Omental fat pad (tissue), 4 donors: ENCODE results near the gene HS3ST2. TPM values are rescaled to one million over a fixed set of nuclear protein-coding genes. Genes with fewer than 3 reads are reported as not detected.
"Not testable (repeated sequence)": the region's sequence is repeated elsewhere in the genome, so short reads cannot be mapped to it uniquely, and the experiment has no call there.

ENCODE experiments used
- ATAC-seq: fragments of 150-250 bp; one replicate; pipeline ENCODE4 v1.9.1; 2016; ENCODE audit warnings: mild to moderate bottlenecking, moderate library complexity; ENCODE audit not compliant: low FRiP score
- DNase-seq: peaks from one replicate; pipeline ENCODE4 v3.0.0-alpha.2; 2019; ENCODE audit warnings: low spot score
- total RNA-seq, 4 donors: library from RNA; depleted of rRNA; stranded (reverse); fragments of >200 nt; gene quantifications; one replicate each; pipeline ENCODE4 v1.1.0, GENCODE V29; 2016
- TF ChIP-seq, protein P1 (sequence below), 3 donors: fragments of 450-650 bp; IDR thresholded peaks; one replicate each; pipeline ENCODE4 v1.5.1; 2016 to 2017; ENCODE audit warnings: antibody characterized with exemption in 3 of 3, mild to moderate bottlenecking in 3 of 3, moderate library complexity in 2 of 3

Gene HS3ST2
- total RNA-seq, 4 donors from 2014 or later: 1.7 to 3.6 (median 2.5) TPM

DNA sequence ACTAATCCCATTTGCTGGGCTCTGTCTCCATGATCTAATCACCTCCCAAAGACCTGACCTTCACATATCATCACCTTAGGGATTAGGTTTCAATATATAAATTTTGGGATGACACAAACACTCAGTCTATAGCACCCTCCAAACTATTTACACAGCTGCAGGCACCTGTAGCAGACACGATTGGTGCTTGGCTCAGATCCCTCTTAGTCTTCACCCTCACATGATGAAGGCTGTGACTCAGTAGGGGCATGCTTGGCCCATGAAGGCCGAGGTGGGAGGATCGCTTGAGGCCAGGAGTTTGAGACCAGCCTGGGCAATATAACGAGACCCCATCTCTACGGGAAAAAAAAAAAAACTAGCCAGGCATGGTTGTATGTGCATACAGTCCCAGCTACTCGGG is 73.5 kb downstream of the HS3ST2 start:
- ATAC-seq: no peak
- no peak for DNase-seq
- TF ChIP-seq, protein P1, sequence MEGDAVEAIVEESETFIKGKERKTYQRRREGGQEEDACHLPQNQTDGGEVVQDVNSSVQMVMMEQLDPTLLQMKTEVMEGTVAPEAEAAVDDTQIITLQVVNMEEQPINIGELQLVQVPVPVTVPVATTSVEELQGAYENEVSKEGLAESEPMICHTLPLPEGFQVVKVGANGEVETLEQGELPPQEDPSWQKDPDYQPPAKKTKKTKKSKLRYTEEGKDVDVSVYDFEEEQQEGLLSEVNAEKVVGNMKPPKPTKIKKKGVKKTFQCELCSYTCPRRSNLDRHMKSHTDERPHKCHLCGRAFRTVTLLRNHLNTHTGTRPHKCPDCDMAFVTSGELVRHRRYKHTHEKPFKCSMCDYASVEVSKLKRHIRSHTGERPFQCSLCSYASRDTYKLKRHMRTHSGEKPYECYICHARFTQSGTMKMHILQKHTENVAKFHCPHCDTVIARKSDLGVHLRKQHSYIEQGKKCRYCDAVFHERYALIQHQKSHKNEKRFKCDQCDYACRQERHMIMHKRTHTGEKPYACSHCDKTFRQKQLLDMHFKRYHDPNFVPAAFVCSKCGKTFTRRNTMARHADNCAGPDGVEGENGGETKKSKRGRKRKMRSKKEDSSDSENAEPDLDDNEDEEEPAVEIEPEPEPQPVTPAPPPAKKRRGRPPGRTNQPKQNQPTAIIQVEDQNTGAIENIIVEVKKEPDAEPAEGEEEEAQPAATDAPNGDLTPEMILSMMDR (IDR thresholded peaks at IDR 0.05): no peak

DNA sequence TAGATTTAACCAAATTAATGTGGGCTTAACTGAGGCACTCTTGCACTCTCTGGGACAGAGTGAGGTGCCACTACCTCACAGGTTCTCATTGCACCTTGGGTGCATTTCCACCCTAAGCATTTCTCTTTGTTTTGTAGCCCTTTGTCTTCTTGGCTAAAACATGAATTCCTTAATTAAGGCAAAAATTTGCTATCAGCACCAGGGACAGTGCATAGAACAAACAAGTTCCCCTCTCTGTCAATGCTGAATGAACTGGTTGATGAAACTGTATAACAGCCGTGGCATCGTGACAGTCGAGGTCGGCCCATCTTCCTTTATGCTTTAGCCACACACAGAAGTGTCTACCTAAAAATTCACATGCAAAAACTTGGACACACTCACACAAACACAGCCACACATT is 74.8 kb downstream of the HS3ST2 start:
- no peak for ATAC-seq
- no peak for DNase-seq
- TF ChIP-seq, protein P1 (IDR thresholded peaks at IDR 0.05): no peak

DNA sequence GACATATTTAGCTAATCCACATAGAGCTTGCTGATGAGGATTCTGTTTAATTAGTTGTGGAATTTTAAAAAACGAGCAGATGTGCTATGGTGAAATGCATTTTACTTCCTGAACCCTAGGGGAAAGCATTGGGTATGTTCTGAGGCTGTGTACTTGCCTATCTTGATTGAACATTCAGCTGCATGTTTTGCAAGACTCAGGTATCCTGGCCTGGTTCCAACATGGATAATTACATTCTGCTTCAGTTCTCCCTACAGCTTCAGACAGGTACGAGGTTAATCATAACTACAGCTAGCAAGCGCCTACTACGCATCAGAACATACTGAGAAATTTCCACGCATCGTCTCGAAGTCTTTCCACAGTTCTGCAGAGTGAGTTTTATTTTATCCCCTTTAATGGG is 77.0 kb downstream of the HS3ST2 start:
- DNase-seq (no peak), ATAC-seq (no peak)
- TF ChIP-seq, protein P1 (IDR thresholded peaks at IDR 0.05): no peak

DNA sequence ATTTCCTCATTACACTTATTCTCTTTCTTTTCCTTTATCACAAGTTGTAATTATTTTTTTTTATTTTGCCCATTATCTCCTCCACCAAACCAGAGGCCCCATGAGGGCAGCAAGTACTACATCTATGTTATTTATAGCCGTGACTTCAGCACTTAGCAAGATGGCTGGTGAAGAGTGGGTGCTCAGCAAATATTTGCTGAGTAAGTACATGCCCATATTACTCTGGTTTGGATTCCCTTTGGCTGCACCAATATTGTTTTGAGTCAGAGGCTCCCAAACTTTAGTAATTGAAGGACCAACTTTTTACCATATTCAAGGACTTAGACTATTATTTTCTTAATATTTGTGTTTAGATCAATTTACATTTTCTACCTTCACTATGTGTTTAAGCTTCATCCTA is 83.2 kb downstream of the HS3ST2 start:
- TF ChIP-seq, protein P1 (IDR thresholded peaks at IDR 0.05): no peak
- no peak for DNase-seq
- no peak for ATAC-seq

DNA sequence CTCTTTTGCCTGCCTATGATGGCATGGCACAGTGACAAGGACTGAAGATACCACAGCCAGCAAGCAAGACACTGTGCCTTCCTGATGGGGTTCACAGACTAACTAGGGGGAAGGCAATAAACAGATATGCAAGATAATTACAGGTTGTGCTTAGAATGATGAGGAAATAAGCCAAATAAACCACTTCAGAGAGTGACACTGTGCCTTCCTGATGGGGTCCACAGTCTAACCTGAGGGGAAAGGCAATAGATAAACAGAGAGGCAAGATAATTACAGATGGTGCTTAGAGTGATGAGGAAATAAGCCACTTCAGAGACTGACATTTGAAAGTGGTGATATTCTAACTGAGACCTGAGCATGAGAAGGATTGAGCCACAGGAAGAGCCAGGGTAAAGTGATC is 84.2 kb downstream of the HS3ST2 start:
- ATAC-seq (no peak), DNase-seq (no peak)
- TF ChIP-seq, protein P1 (IDR thresholded peaks at IDR 0.05): no peak

DNA sequence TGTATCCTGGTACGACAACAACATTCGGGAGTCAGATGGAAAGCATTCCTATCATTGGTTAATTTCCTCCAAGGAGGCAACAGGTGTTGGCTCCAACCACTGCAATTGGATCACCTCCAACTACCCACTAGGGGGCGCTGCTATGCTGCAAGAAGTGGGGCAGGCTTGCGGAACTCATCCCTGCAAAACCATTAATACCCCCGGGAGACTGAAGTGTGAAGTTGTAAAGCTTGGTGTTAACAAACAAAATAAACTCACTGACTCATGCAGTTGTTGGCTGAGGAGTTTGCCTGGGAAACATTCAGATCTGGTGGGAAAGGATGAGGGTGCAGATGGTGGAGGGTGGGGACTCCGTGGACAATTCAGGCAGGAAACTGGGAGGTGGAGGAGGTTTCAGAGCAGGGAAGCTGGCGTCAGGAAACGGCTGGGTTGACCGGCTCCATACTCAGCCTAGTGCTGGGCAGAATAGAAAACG is 84.9 kb downstream of the HS3ST2 start:
- DNase-seq (peak; percentile 83), ATAC-seq (peak; percentile 66)
- TF ChIP-seq, protein P1 (IDR thresholded peaks at IDR 0.05): peak in 1 of 3 donors; percentile 61

DNA sequence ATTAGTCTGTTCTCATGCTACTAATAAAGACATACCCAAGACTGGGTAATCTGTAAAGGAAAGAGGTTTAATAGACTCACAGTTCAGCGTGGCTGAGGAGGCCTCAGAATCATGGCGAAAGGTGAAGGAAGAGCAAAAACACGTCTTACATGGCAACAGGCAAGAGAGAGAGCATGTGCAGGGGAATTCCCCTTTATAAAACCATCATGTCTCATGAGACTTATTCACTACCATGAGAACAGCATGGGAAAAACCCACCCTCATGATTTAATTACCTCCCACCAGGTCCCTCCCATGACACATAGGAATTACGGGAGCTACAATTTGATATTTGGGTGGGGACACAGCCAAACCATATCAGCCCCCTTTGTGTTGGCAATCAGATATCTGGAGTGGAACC is 85.6 kb downstream of the HS3ST2 start:
- not testable (repeated sequence) for ATAC-seq

DNA sequence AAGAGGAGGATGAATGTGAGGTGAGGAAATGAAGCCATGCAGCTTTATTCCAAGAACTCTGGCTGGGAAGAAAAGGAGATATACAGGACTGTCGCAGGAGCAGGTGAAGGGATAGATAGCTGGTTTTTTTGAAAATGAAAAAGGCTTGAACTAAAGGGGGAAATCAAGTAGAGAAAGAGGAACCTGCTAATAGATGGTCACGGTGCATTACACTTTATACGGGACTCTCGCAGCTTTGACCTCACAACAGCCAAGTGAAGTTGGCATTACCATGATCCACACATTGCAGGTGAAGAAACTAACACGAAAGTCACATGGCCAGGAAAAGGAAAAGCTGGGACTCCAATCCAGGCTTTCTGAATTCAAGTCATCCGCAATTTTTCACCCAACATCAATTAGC is 86.9 kb downstream of the HS3ST2 start:
- TF ChIP-seq, protein P1 (IDR thresholded peaks at IDR 0.05): no peak
- no peak for DNase-seq
- no peak for ATAC-seq

More for the DNA sequence above, 85.6 kb downstream of the HS3ST2 start:
- not testable (repeated sequence) for DNase-seq
